NCI-H1436 treated with DMSO at 0.1 percent for 48 hours (cell line): ENCODE results near the gene MANSC4.
A peak's percentile ranks its signal among the peaks of the same experiment; 100 is the strongest.
"Not testable (repeated sequence)": the region's sequence is repeated elsewhere in the genome, so short reads cannot be mapped to it uniquely, and the experiment has no call there.

ENCODE experiments used
- DNase-seq: peaks from one replicate; lab custom pipeline; 2025; lab: John Stamatoyannopoulos, UW

MANSC4 gene

DNA sequence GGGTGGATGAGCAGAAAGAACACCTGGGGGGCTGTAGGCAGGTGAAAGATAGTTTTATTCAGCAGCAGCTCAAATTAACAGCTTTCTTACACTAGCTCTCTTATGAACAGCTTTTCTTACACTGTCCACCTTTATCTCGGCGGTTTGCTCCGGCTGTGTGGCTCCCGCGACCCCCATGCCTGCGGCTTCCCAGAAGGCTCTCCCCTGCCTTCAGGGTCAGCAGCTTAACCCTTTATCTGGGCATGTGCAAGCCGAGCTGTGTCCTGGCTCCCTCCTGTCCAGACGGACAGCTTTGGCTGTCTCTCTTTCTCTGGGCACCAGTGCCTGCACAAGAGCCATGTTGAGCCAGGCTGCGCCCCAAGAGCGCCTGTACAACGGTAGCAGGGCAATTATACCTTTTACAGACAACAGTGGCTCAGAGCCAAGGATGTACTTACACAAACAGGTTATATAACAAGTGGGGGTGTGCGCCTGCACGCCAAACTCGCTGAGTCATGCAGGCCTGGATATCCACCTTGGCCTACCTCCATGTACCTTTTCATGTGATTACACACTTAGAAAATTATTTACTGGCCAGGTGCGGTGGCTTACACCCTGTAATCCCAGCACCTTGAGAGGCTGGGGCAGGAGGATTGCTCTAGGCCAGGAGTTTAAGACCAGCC is 28.5 kb downstream of the MANSC4 start:
- peak; percentile 74 for DNase-seq

DNA sequence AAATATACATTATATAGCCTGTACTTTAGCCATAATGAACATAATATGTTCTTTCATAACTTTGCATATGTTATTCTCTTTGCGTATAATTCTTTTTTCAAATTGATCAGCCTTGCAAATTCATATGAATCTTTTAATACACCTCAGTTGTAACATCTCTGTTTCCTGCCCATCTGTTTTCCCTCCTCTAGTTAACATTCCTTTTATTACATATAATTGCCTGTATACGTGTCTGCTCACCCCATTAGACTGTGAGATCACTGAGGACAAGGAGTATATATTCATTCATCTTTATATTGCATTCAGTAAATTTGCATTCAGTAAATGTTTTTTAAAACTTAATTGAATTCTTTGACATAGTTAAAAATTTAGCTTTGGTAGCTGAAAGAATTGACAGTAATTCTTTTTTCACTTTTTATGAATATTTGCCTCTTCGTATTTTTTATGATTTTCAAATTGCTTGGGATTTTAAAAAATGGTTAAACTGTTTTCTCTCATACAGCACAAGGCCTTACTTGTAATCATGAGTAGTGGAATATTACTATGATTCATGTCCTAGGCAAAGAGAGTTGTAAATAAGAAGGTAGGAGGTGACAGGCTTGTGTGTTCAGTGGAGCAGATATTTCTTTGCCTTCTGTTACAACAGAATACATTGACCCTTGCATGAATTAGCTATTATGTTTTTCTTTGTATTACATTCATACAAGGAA is 32.8 kb downstream of the MANSC4 start:
- no peak for DNase-seq

DNA sequence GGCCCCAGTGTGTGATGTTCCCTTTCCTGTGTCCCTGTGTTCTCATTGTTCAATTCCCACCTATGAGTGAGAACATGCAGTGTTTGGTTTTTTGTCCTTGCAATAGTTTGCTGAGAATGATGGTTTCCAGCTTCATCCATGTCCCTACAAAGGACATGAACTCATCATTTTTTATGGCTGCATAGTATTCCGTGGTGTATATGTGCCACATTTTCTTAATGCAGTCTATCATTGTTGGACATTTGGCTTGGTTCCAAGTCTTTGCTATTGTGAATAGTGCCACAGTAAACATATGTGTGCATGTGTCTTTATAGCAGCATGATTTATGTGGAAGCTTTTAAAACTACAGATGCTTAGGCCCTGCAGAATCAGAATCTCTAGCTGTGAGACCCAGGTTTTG is 34.3 kb downstream of the MANSC4 start:
- DNase-seq: not testable (repeated sequence)

GRCh38 chr12:27743601-27744000 is 36.4 kb downstream of the MANSC4 start:
- no peak for DNase-seq

DNA sequence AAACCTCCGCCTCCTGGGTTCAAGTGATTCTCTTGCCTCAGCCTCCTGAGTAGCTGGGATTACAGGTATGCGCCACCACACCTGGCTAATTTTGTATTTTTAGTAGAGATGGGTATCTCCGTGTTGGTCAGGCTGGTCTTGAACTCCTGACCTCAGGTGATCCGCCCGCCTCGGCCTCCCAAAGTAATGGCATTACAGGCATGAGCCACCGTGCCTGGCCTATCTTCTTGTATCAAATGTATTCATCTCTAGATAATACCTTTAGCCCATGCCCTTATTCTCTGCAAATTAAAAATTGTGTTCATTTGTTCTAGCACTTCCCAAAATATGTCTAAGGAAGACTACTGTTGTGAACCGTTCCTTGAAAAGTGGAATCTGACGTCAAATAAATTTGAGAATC is 45.7 kb downstream of the MANSC4 start:
- DNase-seq: not testable (repeated sequence)

- DNase-seq: no peak
Measured at GRCh38 chr12:27733791-27734190, 46.2 kb downstream of the MANSC4 start.

- DNase-seq: no peak
Measured at GRCh38 chr12:27733052-27733656, 46.9 kb downstream of the MANSC4 start.

DNA sequence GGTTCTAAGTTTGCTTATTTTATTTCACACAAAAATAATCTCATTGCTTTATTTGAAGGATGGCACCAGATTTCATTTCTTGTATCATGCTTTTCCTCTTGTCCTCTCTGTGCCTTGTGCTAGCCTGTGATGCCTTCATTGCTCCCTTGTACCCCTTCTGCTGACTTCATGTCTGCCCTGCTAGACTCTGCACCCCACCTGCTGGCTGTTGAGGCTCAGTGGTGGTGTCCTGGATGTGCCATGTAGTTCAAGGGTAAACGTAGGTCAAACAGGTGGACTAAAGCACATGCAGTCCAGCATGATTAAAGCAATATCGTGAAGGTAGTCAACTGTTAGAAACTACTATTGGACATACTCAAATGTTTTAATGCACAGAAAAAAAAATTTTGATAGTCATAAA is 47.8 kb downstream of the MANSC4 start:
- no peak for DNase-seq

DNA sequence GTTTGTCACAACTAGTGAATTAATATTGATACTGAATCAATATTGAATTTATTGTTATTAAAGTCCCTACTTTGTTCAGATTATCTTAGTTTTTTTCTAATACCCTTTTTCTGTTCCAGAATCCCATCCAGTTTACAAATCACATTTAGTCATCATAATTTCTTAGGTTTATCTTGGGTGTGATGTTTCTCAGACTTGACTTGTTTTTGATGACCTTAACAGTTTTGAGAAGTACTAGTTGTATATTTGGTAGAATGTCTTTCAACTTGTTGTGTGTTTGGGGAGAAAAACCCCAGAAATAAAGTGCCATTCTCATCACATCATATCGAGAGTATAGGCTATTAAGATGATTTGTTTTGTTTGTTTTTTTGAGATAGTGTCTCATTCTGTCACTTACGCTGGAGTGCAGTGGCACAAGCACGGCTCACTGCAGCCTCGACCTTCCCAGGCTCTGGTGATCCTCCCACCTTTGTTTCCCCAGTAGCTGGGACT is 49.9 kb downstream of the MANSC4 start:
- DNase-seq: no peak

GRCh38 chr12:27723212-27723611 is 56.8 kb downstream of the MANSC4 start:
- DNase-seq: no peak
